ENCODE results near the gene NSUN6. TPM values are rescaled to one million over a fixed set of nuclear protein-coding genes. Genes with fewer than 3 reads are reported as not detected.

NSUN6 gene
- total and polyA plus RNA-seq, 10 of the 15 experiments (the other 5 are each of a cell fraction or from before 2014, with no cell fraction given) = 10.2 to 25.0 (median 15.6) TPM

DNA sequence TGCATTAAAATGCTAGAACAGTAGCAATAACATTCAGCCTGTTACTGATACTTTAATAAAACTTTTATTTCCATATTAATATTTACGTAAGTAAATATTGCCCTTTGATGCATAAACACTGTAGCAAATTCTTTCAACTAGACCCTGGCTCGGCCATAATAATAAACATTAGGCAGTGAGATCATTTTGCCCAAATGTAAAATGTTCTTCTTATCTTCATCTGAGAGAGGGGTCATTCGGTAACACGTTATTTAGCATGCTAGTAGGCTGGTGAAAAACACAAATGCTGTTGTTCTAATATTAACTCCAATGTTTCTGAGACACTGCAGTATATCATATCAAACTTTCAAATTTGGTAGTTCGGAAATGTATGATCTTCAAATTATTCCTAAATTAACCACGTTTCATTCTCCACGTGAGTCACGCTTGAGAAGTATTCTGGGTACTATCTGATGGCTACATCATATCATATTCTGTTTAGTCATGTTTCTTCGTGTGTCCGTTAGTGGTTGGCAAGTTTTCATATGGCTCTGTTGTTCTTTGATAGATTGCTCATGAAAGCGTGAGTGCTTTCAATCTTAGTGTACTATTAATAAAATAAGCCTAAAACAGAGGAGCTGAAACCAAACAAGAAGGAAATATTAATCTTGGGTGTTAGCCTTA is 145.8 kb downstream of the NSUN6 start:
- no peak overlapping the region for H3K9ac ChIP-seq (ENCODE audit: control insufficient read depth, insufficient read depth, low read length)
- WGBS (ENCODE audit: insufficient coverage, insufficient replicate concordance, low lambda C conversion rate, missing lambda C conversion rate) = 40% methylated on average over 11 of the region's 11 CpGs
- in situ Hi-C loops (cut with MboI) = no loop called here
- FAIRE-seq (no peak), DNase-seq (ENCODE audit: low read depth, low spot score) (no peak), ATAC-seq (peak; percentile 37)
- no peak overlapping the region for H3K4me3 ChIP-seq
- BruUV-seq (replicated peaks) = no TSS peak
- ChIA-PET POLR2A (no interaction called here), RAD21 (ENCODE audit: unreplicated experiment) (no interaction called here), CTCF (interaction anchor here (0.5 kb wide), 1 partner anchor 1723 kb away, joined by 4 read pairs; no protein-coding TSS in a partner anchor), SMC1A (ENCODE audit: uncharacterized antibody, unreplicated experiment) (interaction anchor here (1.1 kb wide), 1 partner anchor 87 kb away, joined by 3 read pairs; no protein-coding TSS in a partner anchor)
- no peaks in the 10 kb centered on the region for H3K79me2 ChIP-seq (ENCODE audit: control insufficient read depth, insufficient read depth, low read length)
- intact Hi-C loops (cut with micrococcal nuclease; ENCODE audit: unreplicated experiment) = no loop called here
- H3K9me3 ChIP-seq (replicated peaks; ENCODE audit: control insufficient read depth, insufficient read depth, low read length) = no peaks in the 10 kb centered on the region
- no peaks in the 10 kb centered on the region for H4K20me1 ChIP-seq (ENCODE audit: control insufficient read depth, insufficient read depth)
- no peaks in the 10 kb centered on the region for H3K36me3 ChIP-seq (ENCODE audit: control insufficient read depth in 2 of 2, insufficient read depth in 2 of 2, low read length in 1 of 2)
- no peak for TF ChIP-seq JUNB (IDR thresholded peaks at IDR 0.05)
- peak in 1 of 2 experiments; percentile 79; a peak in 2 of 4 replicates for TF ChIP-seq BHLHE40 (IDR thresholded peaks at IDR 0.05; ENCODE audit: borderline replicate concordance in 1 of 2, low read depth in 2 of 2, low read length in 1 of 2)
- no peak for TF ChIP-seq EZH2 (IDR thresholded peaks at IDR 0.05; ENCODE audit: borderline replicate concordance, control insufficient read depth, low read depth, low read length)
- TF ChIP-seq ATF7 (IDR thresholded peaks at IDR 0.05; ENCODE audit: low read depth) = 0 out of 2 replicates have a peak, but pooled peaks have one; percentile 35
- no peak for TF ChIP-seq PAX5 (IDR thresholded peaks at IDR 0.05; ENCODE audit: borderline replicate concordance, low read depth, low read length)
- TF ChIP-seq, protein P1, sequence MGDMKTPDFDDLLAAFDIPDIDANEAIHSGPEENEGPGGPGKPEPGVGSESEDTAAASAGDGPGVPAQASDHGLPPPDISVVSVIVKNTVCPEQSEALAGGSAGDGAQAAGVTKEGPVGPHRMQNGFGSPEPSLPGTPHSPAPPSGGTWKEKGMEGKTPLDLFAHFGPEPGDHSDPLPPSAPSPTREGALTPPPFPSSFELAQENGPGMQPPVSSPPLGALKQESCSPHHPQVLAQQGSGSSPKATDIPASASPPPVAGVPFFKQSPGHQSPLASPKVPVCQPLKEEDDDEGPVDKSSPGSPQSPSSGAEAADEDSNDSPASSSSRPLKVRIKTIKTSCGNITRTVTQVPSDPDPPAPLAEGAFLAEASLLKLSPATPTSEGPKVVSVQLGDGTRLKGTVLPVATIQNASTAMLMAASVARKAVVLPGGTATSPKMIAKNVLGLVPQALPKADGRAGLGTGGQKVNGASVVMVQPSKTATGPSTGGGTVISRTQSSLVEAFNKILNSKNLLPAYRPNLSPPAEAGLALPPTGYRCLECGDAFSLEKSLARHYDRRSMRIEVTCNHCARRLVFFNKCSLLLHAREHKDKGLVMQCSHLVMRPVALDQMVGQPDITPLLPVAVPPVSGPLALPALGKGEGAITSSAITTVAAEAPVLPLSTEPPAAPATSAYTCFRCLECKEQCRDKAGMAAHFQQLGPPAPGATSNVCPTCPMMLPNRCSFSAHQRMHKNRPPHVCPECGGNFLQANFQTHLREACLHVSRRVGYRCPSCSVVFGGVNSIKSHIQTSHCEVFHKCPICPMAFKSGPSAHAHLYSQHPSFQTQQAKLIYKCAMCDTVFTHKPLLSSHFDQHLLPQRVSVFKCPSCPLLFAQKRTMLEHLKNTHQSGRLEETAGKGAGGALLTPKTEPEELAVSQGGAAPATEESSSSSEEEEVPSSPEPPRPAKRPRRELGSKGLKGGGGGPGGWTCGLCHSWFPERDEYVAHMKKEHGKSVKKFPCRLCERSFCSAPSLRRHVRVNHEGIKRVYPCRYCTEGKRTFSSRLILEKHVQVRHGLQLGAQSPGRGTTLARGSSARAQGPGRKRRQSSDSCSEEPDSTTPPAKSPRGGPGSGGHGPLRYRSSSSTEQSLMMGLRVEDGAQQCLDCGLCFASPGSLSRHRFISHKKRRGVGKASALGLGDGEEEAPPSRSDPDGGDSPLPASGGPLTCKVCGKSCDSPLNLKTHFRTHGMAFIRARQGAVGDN (IDR thresholded peaks at IDR 0.05) = peak; percentile 59; the same call in 1 of the 2 replicates
- TF ChIP-seq, protein P2, sequence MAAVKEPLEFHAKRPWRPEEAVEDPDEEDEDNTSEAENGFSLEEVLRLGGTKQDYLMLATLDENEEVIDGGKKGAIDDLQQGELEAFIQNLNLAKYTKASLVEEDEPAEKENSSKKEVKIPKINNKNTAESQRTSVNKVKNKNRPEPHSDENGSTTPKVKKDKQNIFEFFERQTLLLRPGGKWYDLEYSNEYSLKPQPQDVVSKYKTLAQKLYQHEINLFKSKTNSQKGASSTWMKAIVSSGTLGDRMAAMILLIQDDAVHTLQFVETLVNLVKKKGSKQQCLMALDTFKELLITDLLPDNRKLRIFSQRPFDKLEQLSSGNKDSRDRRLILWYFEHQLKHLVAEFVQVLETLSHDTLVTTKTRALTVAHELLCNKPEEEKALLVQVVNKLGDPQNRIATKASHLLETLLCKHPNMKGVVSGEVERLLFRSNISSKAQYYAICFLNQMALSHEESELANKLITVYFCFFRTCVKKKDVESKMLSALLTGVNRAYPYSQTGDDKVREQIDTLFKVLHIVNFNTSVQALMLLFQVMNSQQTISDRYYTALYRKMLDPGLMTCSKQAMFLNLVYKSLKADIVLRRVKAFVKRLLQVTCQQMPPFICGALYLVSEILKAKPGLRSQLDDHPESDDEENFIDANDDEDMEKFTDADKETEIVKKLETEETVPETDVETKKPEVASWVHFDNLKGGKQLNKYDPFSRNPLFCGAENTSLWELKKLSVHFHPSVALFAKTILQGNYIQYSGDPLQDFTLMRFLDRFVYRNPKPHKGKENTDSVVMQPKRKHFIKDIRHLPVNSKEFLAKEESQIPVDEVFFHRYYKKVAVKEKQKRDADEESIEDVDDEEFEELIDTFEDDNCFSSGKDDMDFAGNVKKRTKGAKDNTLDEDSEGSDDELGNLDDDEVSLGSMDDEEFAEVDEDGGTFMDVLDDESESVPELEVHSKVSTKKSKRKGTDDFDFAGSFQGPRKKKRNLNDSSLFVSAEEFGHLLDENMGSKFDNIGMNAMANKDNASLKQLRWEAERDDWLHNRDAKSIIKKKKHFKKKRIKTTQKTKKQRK (IDR thresholded peaks at IDR 0.05; ENCODE audit: low read depth, low read length) = no peak
- peaks cover 3% of the 10 kb centered on the region; the same call in 1 of the 2 replicates for H3K4me1 ChIP-seq (ENCODE audit: control insufficient read depth, insufficient read depth, low read length)
- H3K4me2 ChIP-seq (ENCODE audit: control insufficient read depth, insufficient read depth) = no peak overlapping the region
- H3K27me3 ChIP-seq (replicated peaks in 1 of 2; ENCODE audit: control insufficient read depth in 2 of 2, insufficient read depth in 2 of 2, low read length in 1 of 2) = no peaks in the 10 kb centered on the region
- H2AFZ ChIP-seq (ENCODE audit: control insufficient read depth, low read depth, low read length) = no peak overlapping the region
- H3K27ac ChIP-seq (ENCODE audit: control insufficient read depth, insufficient read depth) = no peak overlapping the region

Measured in GM12878 (cell line).